ENCODE results near the gene DDX3X.
A peak's percentile ranks its signal among the peaks of the same experiment; 100 is the strongest.

Gene DDX3X

GRCh38 chrX:41326431-41326830, 7.5 kb upstream of the DDX3X start:
- POLR2A ChIA-PET, result interaction anchor here (0.7 kb wide), 1 partner anchor 28 kb away, joined by 4 read pairs; no protein-coding TSS in a partner anchor
- CTCF ChIA-PET, result no interaction called here
- TF ChIP-seq CTCF (IDR thresholded peaks at IDR 0.05; ENCODE audit: control extremely low read depth, extremely low read depth, low read depth, missing control alignments), result no peak
- DNase-seq (ENCODE audit: extremely low spot score), result no peak

GRCh38 chrX:41327341-41327740, 6.6 kb upstream of the DDX3X start:
- ChIA-PET CTCF (no interaction called here), POLR2A (no interaction called here)
- TF ChIP-seq CTCF (IDR thresholded peaks at IDR 0.05; ENCODE audit: control extremely low read depth, extremely low read depth, low read depth, missing control alignments), result no peak
- no peak for DNase-seq (ENCODE audit: extremely low spot score)

GRCh38 chrX:41329101-41329500, 4.9 kb upstream of the DDX3X start:
- CTCF ChIA-PET, result no interaction called here
- POLR2A ChIA-PET, result interaction anchor here (0.6 kb wide), 1 partner anchor 11 kb away, joined by 6 read pairs; no protein-coding TSS in a partner anchor

GRCh38 chrX:41332005-41332404, 2.0 kb upstream of the DDX3X start:
- no peak for DNase-seq (ENCODE audit: extremely low spot score)
- ChIA-PET POLR2A (interaction anchor here (0.7 kb wide), 1 partner anchor 78 kb away, joined by 3 read pairs; no protein-coding TSS in a partner anchor), CTCF (no interaction called here)
- TF ChIP-seq CTCF (IDR thresholded peaks at IDR 0.05; ENCODE audit: control extremely low read depth, extremely low read depth, low read depth, missing control alignments), result no peak

More at GRCh38 chrX:41329101-41329500, 4.9 kb upstream of the DDX3X start:
- no peak for TF ChIP-seq CTCF (IDR thresholded peaks at IDR 0.05; ENCODE audit: control extremely low read depth, extremely low read depth, low read depth, missing control alignments)
- no peak for DNase-seq (ENCODE audit: extremely low spot score)

- DNase-seq (ENCODE audit: extremely low spot score), result no peak
- CTCF ChIA-PET, result no interaction called here
- POLR2A ChIA-PET, result no interaction called here
- TF ChIP-seq CTCF (IDR thresholded peaks at IDR 0.05; ENCODE audit: control extremely low read depth, extremely low read depth, low read depth, missing control alignments), result no peak
Measured at GRCh38 chrX:41332408-41333002, 1.5 kb upstream of the DDX3X start.

GRCh38 chrX:41333003-41333743, 789 bp upstream of the DDX3X start:
- DNase-seq (ENCODE audit: extremely low spot score), result peak; percentile 91
- no peak for TF ChIP-seq CTCF (IDR thresholded peaks at IDR 0.05; ENCODE audit: control extremely low read depth, extremely low read depth, low read depth, missing control alignments)
- ChIA-PET CTCF (interaction anchor here (1.0 kb wide), 1 partner anchor 12 kb away, joined by 3 read pairs; no protein-coding TSS in a partner anchor), POLR2A (interaction anchor here (0.7 to 1.2 kb wide), 4 partner anchors 10 to 847 kb away, joined by 3 to 5 read pairs (median 4); partner anchors contain the start of gene USP9X)

Measured in GM10248 (cell line).